Astrocyte (in vitro differentiated cells and primary cell): ENCODE measurements around the gene ZNF740. TPM values are rescaled to one million over a fixed set of nuclear protein-coding genes. Genes with fewer than 3 reads are reported as not detected.

ENCODE experiments used
- DNase-seq: peaks from one replicate; pipeline ENCODE4 v3.0.0-alpha.2; 2010; ENCODE audit warnings: low read depth
- FAIRE-seq: peaks from 2 replicates; lab custom pipeline; 2011; peaks lifted over from hg19 to GRCh38; lab: Jason Lieb, UNC
- H2AFZ ChIP-seq: 2 replicates; pipeline ENCODE4 v1.6.0; 2012; ENCODE audit warnings: low read depth, low read length, inconsistent platforms
- H3K27ac ChIP-seq: 2 replicates; pipeline ENCODE4 v1.5.1; 2011; ENCODE audit warnings: low read depth, low read length, inconsistent platforms
- H3K27me3 ChIP-seq: 2 replicates; pipeline ENCODE4 v1.6.0; 2011; ENCODE audit warnings: low read length, inconsistent platforms; ENCODE audit not compliant: insufficient read depth
- H3K36me3 ChIP-seq: 2 replicates; pipeline ENCODE4 v1.5.1; 2011; ENCODE audit warnings: low read length, inconsistent platforms; ENCODE audit not compliant: insufficient read depth
- H3K4me1 ChIP-seq: 2 replicates; pipeline ENCODE4 v1.5.1; 2011; ENCODE audit warnings: low read length, inconsistent platforms; ENCODE audit not compliant: insufficient read depth
- H3K4me2 ChIP-seq: 2 replicates; pipeline ENCODE4 v1.6.0; 2012; ENCODE audit warnings: low read length, inconsistent platforms
- H3K4me3 ChIP-seq: 2 replicates; pipeline ENCODE4 v1.5.1; 2011; ENCODE audit warnings: low read depth, mild to moderate bottlenecking, low read length, inconsistent platforms; ENCODE audit not compliant: insufficient read depth
- H3K79me2 ChIP-seq: 2 replicates; pipeline ENCODE4 v1.6.0; 2012; ENCODE audit warnings: mild to moderate bottlenecking, low read length, inconsistent platforms; ENCODE audit not compliant: insufficient read depth
- H3K9ac ChIP-seq: 2 replicates; pipeline ENCODE4 v1.6.0; 2012; ENCODE audit warnings: mild to moderate bottlenecking, low read length, inconsistent platforms
- H3K9me3 ChIP-seq: 2 replicates; pipeline ENCODE4 v1.5.1; 2012; ENCODE audit warnings: low read depth, mild to moderate bottlenecking, low read length, inconsistent platforms; ENCODE audit not compliant: insufficient read depth
- H4K20me1 ChIP-seq: 2 replicates; pipeline ENCODE4 v1.6.0; 2012; ENCODE audit warnings: low read length, inconsistent platforms; ENCODE audit not compliant: insufficient read depth
- H3K27ac Mint-ChIP-seq: one replicate; pipeline ENCODE4 v1.8.0; 2021; ENCODE audit warnings: mild to moderate bottlenecking, mixed read lengths; ENCODE audit not compliant: unreplicated experiment
- H3K27me3 Mint-ChIP-seq: one replicate; pipeline ENCODE4 v1.8.0; 2021; ENCODE audit warnings: low read depth, mixed read lengths; ENCODE audit not compliant: unreplicated experiment
- H3K36me3 Mint-ChIP-seq: one replicate; pipeline ENCODE4 v1.8.0; 2021; ENCODE audit warnings: low read depth, mixed read lengths; ENCODE audit not compliant: unreplicated experiment
- H3K4me1 Mint-ChIP-seq: one replicate; pipeline ENCODE4 v1.8.0; 2021; ENCODE audit warnings: low read depth, mixed read lengths; ENCODE audit not compliant: unreplicated experiment
- H3K4me3 Mint-ChIP-seq: one replicate; pipeline ENCODE4 v1.8.0; 2021; ENCODE audit warnings: mild to moderate bottlenecking, moderate library complexity, mixed read lengths; ENCODE audit not compliant: unreplicated experiment
- H3K9me3 Mint-ChIP-seq: one replicate; pipeline ENCODE4 v1.8.0; 2021; ENCODE audit warnings: mild to moderate bottlenecking, mixed read lengths; ENCODE audit not compliant: unreplicated experiment
- EZH2 ChIP-seq: IDR thresholded peaks from 2 replicates; pipeline ENCODE4 v1.6.1; 2012; ENCODE audit warnings: mild to moderate bottlenecking, low read length, inconsistent platforms; ENCODE audit not compliant: insufficient read depth
- total RNA-seq: library from RNA; stranded (reverse); gene quantifications from 2 replicates; pipeline ENCODE4 v1.2.1, GENCODE V29; 2021
- TF ChIP-seq, protein P1 (sequence below): IDR thresholded peaks from 2 replicates; pipeline ENCODE4 v1.5.1; 2011; ENCODE audit warnings: low read depth, mild to moderate bottlenecking, inconsistent platforms, low read length, moderate library complexity; ENCODE audit not compliant: insufficient read depth

ZNF740 gene
- total RNA-seq, 1 donor from 2014 or later = 31.0 TPM

DNA sequence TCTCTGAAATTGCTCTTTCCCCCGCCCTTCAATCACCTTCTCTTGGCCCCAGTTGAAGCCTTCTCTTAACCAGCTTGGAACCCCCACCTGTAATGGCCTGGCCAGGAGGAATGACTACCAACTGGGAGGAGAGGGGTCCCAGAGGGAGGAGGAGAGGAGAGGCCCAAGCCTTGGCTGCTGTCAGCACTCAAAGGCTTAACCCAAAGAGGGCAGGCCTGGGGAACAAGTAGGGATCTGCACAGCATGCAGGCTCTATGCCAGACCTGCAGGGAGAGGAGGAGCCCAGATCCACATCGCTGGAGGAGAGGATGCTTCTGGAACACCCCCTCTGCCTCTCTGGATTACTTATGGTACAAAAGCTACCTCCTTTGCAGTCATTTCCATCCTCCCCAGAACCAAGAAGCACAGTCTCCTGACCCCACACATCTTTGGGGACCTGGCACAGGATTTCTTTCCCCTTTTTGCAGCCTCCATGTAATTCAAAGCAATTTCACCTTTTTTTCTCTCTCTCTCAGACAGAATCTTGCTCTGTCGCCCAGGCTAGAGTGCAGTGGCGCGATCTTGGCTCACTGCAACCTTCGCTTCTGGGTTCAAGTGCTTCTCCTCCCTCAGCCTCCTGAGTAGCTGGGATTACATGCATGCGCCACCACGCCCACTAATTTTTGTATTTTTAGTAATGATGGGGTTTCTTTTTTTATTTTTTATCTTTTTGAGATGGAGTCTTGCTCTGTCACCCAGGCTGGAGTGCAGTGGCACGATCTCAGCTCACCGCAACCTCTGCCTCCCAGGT, 45.3 kb downstream of the ZNF740 start:
- TF ChIP-seq, protein P1, sequence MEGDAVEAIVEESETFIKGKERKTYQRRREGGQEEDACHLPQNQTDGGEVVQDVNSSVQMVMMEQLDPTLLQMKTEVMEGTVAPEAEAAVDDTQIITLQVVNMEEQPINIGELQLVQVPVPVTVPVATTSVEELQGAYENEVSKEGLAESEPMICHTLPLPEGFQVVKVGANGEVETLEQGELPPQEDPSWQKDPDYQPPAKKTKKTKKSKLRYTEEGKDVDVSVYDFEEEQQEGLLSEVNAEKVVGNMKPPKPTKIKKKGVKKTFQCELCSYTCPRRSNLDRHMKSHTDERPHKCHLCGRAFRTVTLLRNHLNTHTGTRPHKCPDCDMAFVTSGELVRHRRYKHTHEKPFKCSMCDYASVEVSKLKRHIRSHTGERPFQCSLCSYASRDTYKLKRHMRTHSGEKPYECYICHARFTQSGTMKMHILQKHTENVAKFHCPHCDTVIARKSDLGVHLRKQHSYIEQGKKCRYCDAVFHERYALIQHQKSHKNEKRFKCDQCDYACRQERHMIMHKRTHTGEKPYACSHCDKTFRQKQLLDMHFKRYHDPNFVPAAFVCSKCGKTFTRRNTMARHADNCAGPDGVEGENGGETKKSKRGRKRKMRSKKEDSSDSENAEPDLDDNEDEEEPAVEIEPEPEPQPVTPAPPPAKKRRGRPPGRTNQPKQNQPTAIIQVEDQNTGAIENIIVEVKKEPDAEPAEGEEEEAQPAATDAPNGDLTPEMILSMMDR = no peak
- peaks cover 8% of the 10 kb centered on the region for H3K27me3 Mint-ChIP-seq
- DNase-seq = no peak
- Histone ChIP-seq H3K4me3 (no peak overlapping the region), H3K27ac (no peak overlapping the region), H3K4me1 (peaks cover 36% of the 10 kb centered on the region), H3K9ac (no peak overlapping the region), H2AFZ (no peak overlapping the region), H3K4me2 (no peak overlapping the region), H3K36me3 (no peaks in the 10 kb centered on the region), H4K20me1 (no peaks in the 10 kb centered on the region), H3K27me3 (no peaks in the 10 kb centered on the region), H3K9me3 (no peaks in the 10 kb centered on the region), H3K79me2 (no peaks in the 10 kb centered on the region)
- peak overlapping the region; percentile 60 for H3K4me3 Mint-ChIP-seq
- peaks cover 10% of the 10 kb centered on the region for H3K36me3 Mint-ChIP-seq
- no peak for FAIRE-seq
- peak overlapping the region; percentile 74 for H3K27ac Mint-ChIP-seq
- H3K9me3 Mint-ChIP-seq = no peaks in the 10 kb centered on the region
- H3K4me1 Mint-ChIP-seq = peaks cover 37% of the 10 kb centered on the region

DNA sequence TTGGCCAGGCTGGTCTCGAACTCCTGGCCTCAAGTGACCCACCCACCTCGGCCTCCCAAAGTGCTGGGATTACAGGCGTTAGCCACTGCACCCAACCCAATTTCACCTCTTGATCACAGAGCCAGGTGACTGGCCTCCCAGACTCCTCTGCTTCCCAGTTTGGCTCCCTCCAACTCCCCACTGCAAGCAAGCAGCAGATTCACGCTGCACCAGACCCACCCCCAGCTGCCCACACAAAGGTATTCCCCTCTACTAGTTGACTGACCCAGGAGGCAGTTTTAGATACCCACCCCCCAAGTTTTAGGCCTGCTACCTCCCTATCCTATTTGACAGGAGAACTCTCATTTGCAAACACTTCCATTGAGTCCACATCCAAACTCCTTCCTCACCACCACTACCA, 46.3 kb downstream of the ZNF740 start:
- Mint-ChIP-seq H3K4me3 (no peak overlapping the region), H3K9me3 (no peaks in the 10 kb centered on the region), H3K36me3 (peaks cover 10% of the 10 kb centered on the region), H3K27ac (no peak overlapping the region), H3K27me3 (peaks cover 8% of the 10 kb centered on the region), H3K4me1 (peaks cover 37% of the 10 kb centered on the region)
- Histone ChIP-seq H2AFZ (no peak overlapping the region), H3K4me1 (peaks cover 40% of the 10 kb centered on the region), H3K79me2 (no peaks in the 10 kb centered on the region), H3K36me3 (no peaks in the 10 kb centered on the region), H4K20me1 (no peaks in the 10 kb centered on the region), H3K27ac (no peak overlapping the region), H3K4me3 (no peak overlapping the region), H3K9me3 (no peaks in the 10 kb centered on the region), H3K4me2 (no peak overlapping the region), H3K9ac (no peak overlapping the region), H3K27me3 (no peaks in the 10 kb centered on the region)
- TF ChIP-seq, protein P1 = no peak
- DNase-seq = no peak
- no peak for FAIRE-seq

DNA sequence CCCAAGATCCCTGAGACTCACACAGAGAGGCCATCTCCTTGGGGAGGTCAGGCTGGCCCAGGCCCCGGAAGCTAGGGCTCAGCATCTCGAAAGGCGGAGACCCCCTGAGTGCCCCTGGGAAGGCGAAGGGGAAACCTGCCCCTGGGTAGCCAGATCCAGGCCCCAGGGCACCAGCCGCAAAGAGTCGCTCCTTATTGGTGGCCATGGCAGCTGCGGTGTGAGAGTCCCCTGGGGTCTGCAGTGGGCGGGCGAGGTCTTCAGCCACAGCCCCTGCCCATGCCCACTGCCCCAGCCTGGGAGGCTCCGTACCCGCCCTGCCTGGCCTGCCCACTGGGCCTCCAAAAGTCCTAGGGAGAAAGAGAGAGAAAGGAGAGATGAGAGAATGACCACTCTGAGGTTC, 46.8 kb downstream of the ZNF740 start:
- H3K9ac ChIP-seq = no peak overlapping the region
- no peak overlapping the region for H3K4me3 ChIP-seq
- no peak overlapping the region for H3K4me2 ChIP-seq
- H3K4me3 Mint-ChIP-seq = no peak overlapping the region
- peaks cover 8% of the 10 kb centered on the region for H3K27me3 Mint-ChIP-seq
- no peak overlapping the region for H3K27ac Mint-ChIP-seq
- peaks cover 35% of the 10 kb centered on the region for H3K4me1 ChIP-seq
- H2AFZ ChIP-seq = no peak overlapping the region
- no peaks in the 10 kb centered on the region for H3K9me3 ChIP-seq
- peaks cover 33% of the 10 kb centered on the region for H3K4me1 Mint-ChIP-seq
- H3K36me3 ChIP-seq = no peaks in the 10 kb centered on the region
- no peaks in the 10 kb centered on the region for H4K20me1 ChIP-seq
- no peak overlapping the region for H3K27ac ChIP-seq
- no peak for FAIRE-seq
- H3K27me3 ChIP-seq = no peaks in the 10 kb centered on the region
- no peak for DNase-seq
- H3K36me3 Mint-ChIP-seq = peaks cover 10% of the 10 kb centered on the region
- no peaks in the 10 kb centered on the region for H3K9me3 Mint-ChIP-seq
- TF ChIP-seq, protein P1 = no peak
- no peak for TF ChIP-seq EZH2
- no peaks in the 10 kb centered on the region for H3K79me2 ChIP-seq
